ENCODE measurements around the gene MYOM3.

GRCh38 chr1:24074817-24075589 is 36.9 kb downstream of the MYOM3 start:
- TF ChIP-seq MAFK (IDR thresholded peaks at IDR 0.05; ENCODE audit: partially characterized antibody) (no peak), CTCF (IDR thresholded peaks at IDR 0.05) (no peak), CHD4 (IDR thresholded peaks at IDR 0.05; ENCODE audit: borderline replicate concordance) (no peak), MAZ (IDR thresholded peaks at IDR 0.05; ENCODE audit: borderline replicate concordance, low read depth, low read length) (no peak)

Data from A549 (cell line).